MM.1S (cell line): ENCODE data around the gene PARP8.
"Not testable (repeated sequence)": the region's sequence is repeated elsewhere in the genome, so short reads cannot be mapped to it uniquely, and the experiment has no call there.

Experiments
- DNase-seq: peaks from one replicate; pipeline ENCODE4 v3.0.0-alpha.2; 2015
- H2AFZ ChIP-seq: fragments of 300-600 bp; sonication (generic); 2 replicates; pipeline ENCODE4 v1.6.0; 2016; ENCODE audit warnings: antibody characterized with exemption, low read length
- H3F3A ChIP-seq: fragments of 300-600 bp; sonication (generic); 2 replicates; pipeline ENCODE4 v1.6.1; 2016; ENCODE audit warnings: mild to moderate bottlenecking, antibody characterized with exemption, low read length, moderate library complexity, mixed read lengths; ENCODE audit not compliant: insufficient read depth
- H3K27ac ChIP-seq: fragments of 300-600 bp; sonication (generic); 2 replicates; pipeline ENCODE4 v1.5.1; 2016; ENCODE audit warnings: mild to moderate bottlenecking, low read length
- H3K27me3 ChIP-seq: fragments of 300-600 bp; sonication (generic); replicated peaks from 2 replicates; pipeline ENCODE4 v1.6.0; 2016; ENCODE audit warnings: low read length; ENCODE audit not compliant: insufficient read depth
- H3K36me3 ChIP-seq: fragments of 300-600 bp; sonication (generic); replicated peaks from 2 replicates; pipeline ENCODE4 v1.6.1; 2016; ENCODE audit warnings: mild to moderate bottlenecking, low read length, mixed read lengths; ENCODE audit not compliant: insufficient read depth
- H3K4me1 ChIP-seq: fragments of 300-600 bp; sonication (generic); 2 replicates; pipeline ENCODE4 v1.6.1; 2016; ENCODE audit warnings: low read length, mixed read lengths
- H3K4me2 ChIP-seq: fragments of 300-600 bp; sonication (generic); 2 replicates; pipeline ENCODE4 v1.6.0; 2016; ENCODE audit warnings: low read depth, low read length
- H3K4me3 ChIP-seq: fragments of 300-600 bp; sonication (generic); 2 replicates; pipeline ENCODE4 v1.5.1; 2016; ENCODE audit warnings: low read length, mixed read lengths
- H3K79me2 ChIP-seq: fragments of 300-600 bp; sonication (generic); 2 replicates; pipeline ENCODE4 v1.6.1; 2016; ENCODE audit warnings: mixed run types, low read length, mixed read lengths
- H3K9ac ChIP-seq: fragments of 300-600 bp; sonication (generic); 2 replicates; pipeline ENCODE4 v1.6.1; 2016; ENCODE audit warnings: low read length, mixed read lengths
- H3K9me2 ChIP-seq: fragments of 300-600 bp; sonication (generic); replicated peaks from 2 replicates; pipeline ENCODE4 v1.6.1; 2016; ENCODE audit warnings: mild to moderate bottlenecking, low read length, mixed read lengths; ENCODE audit not compliant: insufficient read depth
- H3K9me3 ChIP-seq: fragments of 300-600 bp; sonication (generic); replicated peaks from 2 replicates; pipeline ENCODE4 v1.6.1; 2016; ENCODE audit warnings: mild to moderate bottlenecking, low read length, mixed read lengths; ENCODE audit not compliant: insufficient read depth
- H4K20me1 ChIP-seq: fragments of 300-600 bp; sonication (generic); 2 replicates; pipeline ENCODE4 v1.6.1; 2016; ENCODE audit warnings: mild to moderate bottlenecking, low read length, moderate library complexity, mixed read lengths; ENCODE audit not compliant: insufficient read depth
- CTCF ChIP-seq: fragments of 300-600 bp; sonication (generic); IDR thresholded peaks from 2 replicates; pipeline ENCODE4 v1.5.1; 2016; ENCODE audit warnings: antibody characterized with exemption, low read length, mixed read lengths
- EZH2 ChIP-seq: fragments of 300-600 bp; sonication (generic); optimal IDR thresholded peaks from 2 replicates; pipeline ENCODE3; 2017; ENCODE audit warnings: low read depth, mild to moderate bottlenecking, antibody characterized with exemption, low read length, mixed read lengths
- EZH2phosphoT487 ChIP-seq: fragments of 300-600 bp; sonication (generic); IDR thresholded peaks from 2 replicates; pipeline ENCODE4 v1.6.1; 2018; ENCODE audit warnings: antibody characterized with exemption, low read length

PARP8 gene

GRCh38 chr5:50768634-50769033 lies 102.2 kb downstream of the PARP8 start:
- Histone ChIP-seq H3K9ac (no peak overlapping the region), H3K4me3 (no peak overlapping the region), H3K9me3 (no peaks in the 10 kb centered on the region), H3K4me1 (no peaks in the 10 kb centered on the region), H2AFZ (no peak overlapping the region), H3K4me2 (no peak overlapping the region), H3F3A (no peaks in the 10 kb centered on the region), H3K9me2 (no peaks in the 10 kb centered on the region), H3K27me3 (no peaks in the 10 kb centered on the region), H4K20me1 (no peaks in the 10 kb centered on the region), H3K79me2 (no peaks in the 10 kb centered on the region), H3K27ac (no peak overlapping the region), H3K36me3 (no peaks in the 10 kb centered on the region)
- TF ChIP-seq EZH2 (no peak), EZH2phosphoT487 (no peak), CTCF (no peak)
- DNase-seq: no peak

GRCh38 chr5:50770441-50770840 lies 104.0 kb downstream of the PARP8 start:
- Histone ChIP-seq H4K20me1 (no peaks in the 10 kb centered on the region), H3K4me3 (no peak overlapping the region), H3K9ac (no peak overlapping the region), H3K27me3 (no peaks in the 10 kb centered on the region), H3K9me3 (no peaks in the 10 kb centered on the region), H3F3A (no peaks in the 10 kb centered on the region), H3K4me1 (no peaks in the 10 kb centered on the region), H3K79me2 (no peaks in the 10 kb centered on the region), H2AFZ (no peak overlapping the region), H3K27ac (no peak overlapping the region), H3K36me3 (no peaks in the 10 kb centered on the region), H3K4me2 (no peak overlapping the region), H3K9me2 (no peaks in the 10 kb centered on the region)
- no peak for DNase-seq
- no peak for TF ChIP-seq EZH2phosphoT487
- TF ChIP-seq EZH2: no peak
- TF ChIP-seq CTCF: no peak

- not testable (repeated sequence) for H3K36me3 ChIP-seq, H3K4me1 ChIP-seq, H4K20me1 ChIP-seq, H3K9me3 ChIP-seq, H3K9me2 ChIP-seq, H3K4me3 ChIP-seq, H3K27me3 ChIP-seq, H3K27ac ChIP-seq, H3K79me2 ChIP-seq, H3K4me2 ChIP-seq, DNase-seq, H3K9ac ChIP-seq, H3F3A ChIP-seq, H2AFZ ChIP-seq
Measured at GRCh38 chr5:50774446-50775175, 108.2 kb downstream of the PARP8 start.

- Histone ChIP-seq H3K79me2 (no peaks in the 10 kb centered on the region), H3K36me3 (no peaks in the 10 kb centered on the region; the same call in 1 of the 2 replicates)
- no peak for DNase-seq
Measured at GRCh38 chr5:50786073-50786472, 119.6 kb downstream of the PARP8 start.

More at GRCh38 chr5:50786073-50786472, 119.6 kb downstream of the PARP8 start:
- no peaks in the 10 kb centered on the region for H3K27me3 ChIP-seq
- H2AFZ ChIP-seq: no peak overlapping the region
- H3K9me3 ChIP-seq: no peaks in the 10 kb centered on the region
- H3K4me1 ChIP-seq: no peaks in the 10 kb centered on the region
- TF ChIP-seq EZH2 (no peak), EZH2phosphoT487 (no peak), CTCF (no peak)
- no peaks in the 10 kb centered on the region for H3F3A ChIP-seq
- no peak overlapping the region for H3K4me3 ChIP-seq
- H4K20me1 ChIP-seq: no peaks in the 10 kb centered on the region
- H3K9ac ChIP-seq: no peak overlapping the region
- no peaks in the 10 kb centered on the region for H3K9me2 ChIP-seq
- H3K4me2 ChIP-seq: no peak overlapping the region
- no peak overlapping the region for H3K27ac ChIP-seq
